ENCODE data around the gene STXBP3. TPM values are rescaled to one million over a fixed set of nuclear protein-coding genes. Genes with fewer than 3 reads are reported as not detected.
A peak's percentile ranks its signal among the peaks of the same experiment; 100 is the strongest.

Gene STXBP3
- total and polyA plus RNA-seq, 2 of the 13 experiments (the other 11 are each of a cell fraction or from before 2014, with no cell fraction given): 13.0 to 20.8 TPM

DNA sequence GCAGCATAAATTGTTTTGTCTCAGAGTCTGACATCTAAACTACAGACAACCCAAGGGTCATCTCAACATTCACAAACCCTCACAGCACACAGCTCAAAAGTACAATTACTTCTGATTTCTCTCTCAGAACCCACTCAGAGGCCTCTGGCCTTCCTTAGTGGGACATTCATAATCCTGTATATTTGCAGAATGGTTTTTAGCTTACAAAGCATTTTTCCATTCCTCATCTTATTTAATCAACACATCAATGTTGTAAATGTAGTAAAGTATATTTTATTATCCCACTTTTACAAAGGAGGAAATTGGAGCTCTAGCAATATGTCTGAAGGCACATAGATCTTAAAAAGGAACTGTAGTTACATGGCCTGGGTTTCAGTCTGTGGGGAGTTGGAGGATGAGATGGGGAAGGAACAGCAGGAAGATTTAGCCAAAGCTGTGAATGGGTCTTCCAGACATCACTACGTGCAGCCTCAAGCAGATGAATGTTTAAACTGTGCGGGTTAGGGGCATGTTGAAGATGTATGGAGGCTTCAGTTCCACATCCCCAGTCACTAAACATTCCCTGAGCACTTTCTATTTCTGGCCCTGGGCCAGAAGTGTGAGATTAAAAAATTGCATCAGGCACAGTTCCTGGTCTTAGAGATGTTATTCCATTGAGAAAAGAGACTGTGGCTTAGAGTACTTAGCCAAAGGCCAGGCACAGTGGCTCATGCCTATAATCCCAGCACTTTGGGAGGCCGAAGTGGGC is 97.1 kb downstream of the STXBP3 start:
- Histone ChIP-seq H3K27me3 (ENCODE audit: control insufficient read depth in 1 of 2, insufficient read depth in 2 of 2, low read length in 2 of 2) (peaks cover 0 to 6% of the 10 kb centered on the region in 2 experiments; a peak in 1 of 5 replicates), H3K9me3 (ENCODE audit: low read length) (no peaks in the 10 kb centered on the region), H2AFZ (ENCODE audit: low read length) (no peak overlapping the region), H3K27ac (ENCODE audit: extremely low read length, insufficient read depth, low read length) (no peak overlapping the region), H3K4me2 (ENCODE audit: low read depth, low read length) (no peak overlapping the region), H3K36me3 (replicated peaks in 1 of 2; ENCODE audit: control insufficient read depth in 1 of 2, insufficient read depth in 2 of 2, low read length in 2 of 2) (no peaks in the 10 kb centered on the region), H4K20me1 (ENCODE audit: insufficient read depth, low read length) (no peaks in the 10 kb centered on the region), H3K4me3 (replicated peaks in 1 of 3; ENCODE audit: insufficient read depth in 1 of 3, low read depth in 2 of 3, low read length in 3 of 3) (no peak overlapping the region), H3K79me2 (ENCODE audit: insufficient read depth, low read length) (no peaks in the 10 kb centered on the region), H3K9ac (ENCODE audit: insufficient read depth, low read depth, low read length) (no peak overlapping the region), H3K4me1 (ENCODE audit: insufficient read depth, low read length) (no peaks in the 10 kb centered on the region)
- in situ Hi-C loops (cut with HindIII; ENCODE audit: extremely low pct_ligation_motif_present, low pct_unique_long_range_greater_than_20kb) (no loop called here), intact Hi-C loops (cut with micrococcal nuclease; ENCODE audit: unreplicated experiment) (no loop called here)
- ATAC-seq (no peak), FAIRE-seq (no peak), DNase-seq (ENCODE audit: low spot score) (no peak)
- ChIA-PET CTCF (ENCODE audit: low intra/inter-chr PET ratio, low total read pairs) (no interaction called here), POLR2A (no interaction called here)
- 38% methylated on average over 3 of the region's 3 CpGs for WGBS (ENCODE audit: low lambda C conversion rate)
- TF ChIP-seq ZNF20 (CRISPR knock-in tag; IDR thresholded peaks at IDR 0.05) (no peak), ZNF333 (CRISPR knock-in tag; IDR thresholded peaks at IDR 0.05; ENCODE audit: borderline replicate concordance) (no peak), MAFF (IDR thresholded peaks at IDR 0.05; ENCODE audit: low read depth, low read length) (peak; percentile 70), MAFK (conservative IDR thresholded peaks at IDR 0.05 in 1 of 2, IDR thresholded peaks at IDR 0.05 in 1 of 2; ENCODE audit: low read length in 2 of 2) (peak; percentile 59 to 82)
- BruUV-seq (replicated peaks): no TSS peak

DNA sequence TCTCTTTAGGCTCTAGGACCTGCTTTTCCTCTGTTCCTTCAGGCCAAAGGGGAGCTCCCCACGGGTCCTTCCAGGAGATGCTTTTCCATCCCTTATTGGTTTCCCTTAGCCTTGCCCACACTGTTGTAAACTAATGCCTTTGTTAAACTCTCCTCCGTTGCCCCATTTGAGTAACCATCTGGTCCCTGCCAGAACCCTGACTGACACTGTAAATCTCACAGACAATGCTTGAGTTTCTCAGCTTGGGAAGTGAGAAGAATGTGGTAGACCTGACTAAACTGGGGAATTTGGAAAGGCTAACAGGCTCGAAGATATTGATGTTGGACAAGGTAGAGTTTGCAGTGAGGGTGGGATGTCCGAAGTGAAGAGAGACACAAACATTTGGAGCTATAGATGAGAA is 99.0 kb downstream of the STXBP3 start:
- no TSS peak for BruUV-seq (replicated peaks)
- H3K9ac ChIP-seq (ENCODE audit: insufficient read depth, low read depth, low read length): no peak overlapping the region
- no peak overlapping the region for H3K27ac ChIP-seq (ENCODE audit: extremely low read length, insufficient read depth, low read length)
- ChIA-PET POLR2A (no interaction called here), CTCF (ENCODE audit: low intra/inter-chr PET ratio, low total read pairs) (no interaction called here)
- H2AFZ ChIP-seq (ENCODE audit: low read length): peak overlapping the region; percentile 21
- no peak for TF ChIP-seq RFX1 (IDR thresholded peaks at IDR 0.05)
- no peak for TF ChIP-seq ZNF672 (CRISPR knock-in tag; IDR thresholded peaks at IDR 0.05)
- no peak for TF ChIP-seq RFX5 (IDR thresholded peaks at IDR 0.05; ENCODE audit: low read depth, low read length)
- no peak for TF ChIP-seq TBP (CRISPR knock-in tag; IDR thresholded peaks at IDR 0.05)
- TF ChIP-seq, protein P1, sequence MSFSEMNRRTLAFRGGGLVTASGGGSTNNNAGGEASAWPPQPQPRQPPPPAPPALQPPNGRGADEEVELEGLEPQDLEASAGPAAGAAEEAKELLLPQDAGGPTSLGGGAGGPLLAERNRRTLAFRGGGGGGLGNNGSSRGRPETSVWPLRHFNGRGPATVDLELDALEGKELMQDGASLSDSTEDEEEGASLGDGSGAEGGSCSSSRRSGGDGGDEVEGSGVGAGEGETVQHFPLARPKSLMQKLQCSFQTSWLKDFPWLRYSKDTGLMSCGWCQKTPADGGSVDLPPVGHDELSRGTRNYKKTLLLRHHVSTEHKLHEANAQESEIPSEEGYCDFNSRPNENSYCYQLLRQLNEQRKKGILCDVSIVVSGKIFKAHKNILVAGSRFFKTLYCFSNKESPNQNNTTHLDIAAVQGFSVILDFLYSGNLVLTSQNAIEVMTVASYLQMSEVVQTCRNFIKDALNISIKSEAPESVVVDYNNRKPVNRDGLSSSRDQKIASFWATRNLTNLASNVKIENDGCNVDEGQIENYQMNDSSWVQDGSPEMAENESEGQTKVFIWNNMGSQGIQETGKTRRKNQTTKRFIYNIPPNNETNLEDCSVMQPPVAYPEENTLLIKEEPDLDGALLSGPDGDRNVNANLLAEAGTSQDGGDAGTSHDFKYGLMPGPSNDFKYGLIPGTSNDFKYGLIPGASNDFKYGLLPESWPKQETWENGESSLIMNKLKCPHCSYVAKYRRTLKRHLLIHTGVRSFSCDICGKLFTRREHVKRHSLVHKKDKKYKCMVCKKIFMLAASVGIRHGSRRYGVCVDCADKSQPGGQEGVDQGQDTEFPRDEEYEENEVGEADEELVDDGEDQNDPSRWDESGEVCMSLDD (CRISPR knock-in tag; IDR thresholded peaks at IDR 0.05; ENCODE audit: borderline replicate concordance): no peak
- no peak for TF ChIP-seq ZNF12 (CRISPR knock-in tag; IDR thresholded peaks at IDR 0.05)
- TF ChIP-seq HES4 (CRISPR knock-in tag; IDR thresholded peaks at IDR 0.05; ENCODE audit: borderline replicate concordance): no peak
- no peak overlapping the region for H3K4me3 ChIP-seq (replicated peaks in 1 of 3; ENCODE audit: insufficient read depth in 1 of 3, low read depth in 2 of 3, low read length in 3 of 3)
- H4K20me1 ChIP-seq (ENCODE audit: insufficient read depth, low read length): no peaks in the 10 kb centered on the region
- H3K9me3 ChIP-seq (ENCODE audit: low read length): no peaks in the 10 kb centered on the region
- WGBS (ENCODE audit: low lambda C conversion rate): 28% methylated on average over 4 of the region's 4 CpGs
- ATAC-seq: no peak
- peaks cover 0 to 15% of the 10 kb centered on the region in 2 experiments; a peak in 2 of 5 replicates for H3K27me3 ChIP-seq (ENCODE audit: control insufficient read depth in 1 of 2, insufficient read depth in 2 of 2, low read length in 2 of 2)
- no peaks in the 10 kb centered on the region for H3K4me1 ChIP-seq (ENCODE audit: insufficient read depth, low read length)
- FAIRE-seq: no peak
- H3K79me2 ChIP-seq (ENCODE audit: insufficient read depth, low read length): no peaks in the 10 kb centered on the region
- intact Hi-C loops (cut with micrococcal nuclease; ENCODE audit: unreplicated experiment) (no loop called here), in situ Hi-C loops (cut with HindIII; ENCODE audit: extremely low pct_ligation_motif_present, low pct_unique_long_range_greater_than_20kb) (no loop called here)
- no peaks in the 10 kb centered on the region for H3K36me3 ChIP-seq (replicated peaks in 1 of 2; ENCODE audit: control insufficient read depth in 1 of 2, insufficient read depth in 2 of 2, low read length in 2 of 2)
- no peak for DNase-seq (ENCODE audit: low spot score)
- peak overlapping the region; percentile 35; the same call in 1 of the 2 replicates for H3K4me2 ChIP-seq (ENCODE audit: low read depth, low read length)
